Loucy (cell line): Measurements from ENCODE around the gene WFDC2.

Experiments used
- CTCF ChIP-seq: fragments of 200-600 bp; sonication (generic); conservative IDR thresholded peaks from 2 replicates; pipeline ENCODE4 v1.5.1; 2014; ENCODE audit warnings: mild to moderate bottlenecking, antibody characterized with exemption, low read length
- EZH2phosphoT487 ChIP-seq: fragments of 200-600 bp; IDR thresholded peaks from 2 replicates; pipeline ENCODE4 v1.6.1; 2018; ENCODE audit warnings: antibody characterized with exemption, mild to moderate bottlenecking, moderate library complexity, borderline replicate concordance

- TF ChIP-seq CTCF (no peak), EZH2phosphoT487 (no peak)
Observed at GRCh38 chr20:45425561-45425960, 44.0 kb upstream of the WFDC2 start.
